MM.1S (cell line): ENCODE results near the gene FYB1.

ENCODE experiments used
- EZH2 ChIP-seq: fragments of 300-600 bp; sonication (generic); optimal IDR thresholded peaks from 2 replicates; pipeline ENCODE3; 2017; ENCODE audit warnings: low read depth, mild to moderate bottlenecking, antibody characterized with exemption, low read length, mixed read lengths
- EZH2phosphoT487 ChIP-seq: fragments of 300-600 bp; sonication (generic); IDR thresholded peaks from 2 replicates; pipeline ENCODE4 v1.6.1; 2018; ENCODE audit warnings: antibody characterized with exemption, low read length
- TF ChIP-seq, protein P1 (sequence below): fragments of 300-600 bp; sonication (generic); IDR thresholded peaks from 2 replicates; pipeline ENCODE4 v1.5.1; 2016; ENCODE audit warnings: antibody characterized with exemption, low read length, mixed read lengths

DNA sequence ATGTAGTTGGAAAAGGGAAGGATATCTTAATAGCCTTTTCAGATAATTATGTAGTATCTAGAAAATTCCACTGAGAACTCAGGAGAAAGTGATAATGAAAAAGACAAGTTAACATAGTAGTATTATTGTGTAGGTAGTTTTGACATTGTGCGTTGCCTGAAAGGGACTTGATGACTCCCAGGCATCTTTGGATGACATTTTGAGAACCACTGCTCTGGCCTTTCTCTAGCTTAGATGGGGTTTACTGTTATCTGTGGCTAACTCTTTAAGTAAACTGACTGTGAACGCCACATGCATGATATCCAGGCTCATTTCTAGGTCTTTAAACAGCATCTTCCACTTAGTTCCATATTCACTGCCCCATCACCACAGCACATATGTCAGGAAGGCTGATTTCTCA, 14.4 kb upstream of the FYB1 start:
- TF ChIP-seq, protein P1, sequence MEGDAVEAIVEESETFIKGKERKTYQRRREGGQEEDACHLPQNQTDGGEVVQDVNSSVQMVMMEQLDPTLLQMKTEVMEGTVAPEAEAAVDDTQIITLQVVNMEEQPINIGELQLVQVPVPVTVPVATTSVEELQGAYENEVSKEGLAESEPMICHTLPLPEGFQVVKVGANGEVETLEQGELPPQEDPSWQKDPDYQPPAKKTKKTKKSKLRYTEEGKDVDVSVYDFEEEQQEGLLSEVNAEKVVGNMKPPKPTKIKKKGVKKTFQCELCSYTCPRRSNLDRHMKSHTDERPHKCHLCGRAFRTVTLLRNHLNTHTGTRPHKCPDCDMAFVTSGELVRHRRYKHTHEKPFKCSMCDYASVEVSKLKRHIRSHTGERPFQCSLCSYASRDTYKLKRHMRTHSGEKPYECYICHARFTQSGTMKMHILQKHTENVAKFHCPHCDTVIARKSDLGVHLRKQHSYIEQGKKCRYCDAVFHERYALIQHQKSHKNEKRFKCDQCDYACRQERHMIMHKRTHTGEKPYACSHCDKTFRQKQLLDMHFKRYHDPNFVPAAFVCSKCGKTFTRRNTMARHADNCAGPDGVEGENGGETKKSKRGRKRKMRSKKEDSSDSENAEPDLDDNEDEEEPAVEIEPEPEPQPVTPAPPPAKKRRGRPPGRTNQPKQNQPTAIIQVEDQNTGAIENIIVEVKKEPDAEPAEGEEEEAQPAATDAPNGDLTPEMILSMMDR = no peak
- no peak for TF ChIP-seq EZH2
- no peak for TF ChIP-seq EZH2phosphoT487
